ENCODE measurements around the gene PLCE1. TPM values are rescaled to one million over a fixed set of nuclear protein-coding genes. Genes with fewer than 3 reads are reported as not detected.

The PLCE1 gene
- polyA plus RNA-seq, 1 donor (not counting 4 experiments of a cell fraction or from before 2014, with no cell fraction given) = 0.01 TPM

GRCh38 chr10:94012834-94013233 is 19.1 kb downstream of the PLCE1 start:
- no peak for DNase-seq (ENCODE audit: low read depth, low spot score)
- no peak overlapping the region for H3K9ac ChIP-seq (ENCODE audit: control insufficient read depth, extremely low read depth, insufficient read depth, low read length)
- dilution Hi-C loops (cut with MboI; ENCODE audit: extremely low pct_ligation_motif_present, low sequenced_read_pairs) = no loop called here
- H3K9me3 ChIP-seq (ENCODE audit: control insufficient read depth, low read depth, low read length) = no peaks in the 10 kb centered on the region
- H3K4me1 ChIP-seq (ENCODE audit: control insufficient read depth, extremely low read depth, insufficient read depth, low read length) = no peaks in the 10 kb centered on the region
- no peak for FAIRE-seq
- H3K79me2 ChIP-seq (ENCODE audit: control insufficient read depth, insufficient read depth, low read length) = no peaks in the 10 kb centered on the region
- no peaks in the 10 kb centered on the region for H3K9me1 ChIP-seq (ENCODE audit: control insufficient read depth, extremely low read depth, insufficient read depth, low read length)
- H3K4me3 ChIP-seq (ENCODE audit: control insufficient read depth in 2 of 3, extremely low read depth in 1 of 3, insufficient read depth in 2 of 3, low read depth in 1 of 3, low read length in 3 of 3) = no peak overlapping the region
- TF ChIP-seq CTCF (optimal IDR thresholded peaks at IDR 0.05 in 1 of 3, IDR thresholded peaks at IDR 0.05 in 1 of 3, conservative IDR thresholded peaks at IDR 0.05 in 1 of 3; ENCODE audit: extremely low read depth in 1 of 3, insufficient read depth in 2 of 3, low read length in 3 of 3) (no peak), EZH2 (IDR thresholded peaks at IDR 0.05; ENCODE audit: low read length) (no peak)
- no peaks in the 10 kb centered on the region for H3K36me3 ChIP-seq (ENCODE audit: control insufficient read depth in 2 of 2, extremely low read depth in 1 of 2, insufficient read depth in 2 of 2, low read length in 2 of 2)
- no peak overlapping the region for H2AFZ ChIP-seq (ENCODE audit: control insufficient read depth, low read length)
- no peaks in the 10 kb centered on the region for H4K20me1 ChIP-seq (ENCODE audit: control insufficient read depth, extremely low read depth, insufficient read depth, low read length)
- no peaks in the 10 kb centered on the region for H3K27me3 ChIP-seq (ENCODE audit: control insufficient read depth, extremely low read depth, insufficient read depth, low read length)
- H3K27ac ChIP-seq (ENCODE audit: control insufficient read depth, insufficient read depth, low read length) = no peak overlapping the region
- H3K4me2 ChIP-seq (ENCODE audit: control insufficient read depth, extremely low read depth, insufficient read depth, low read depth, low read length) = no peak overlapping the region

DNA sequence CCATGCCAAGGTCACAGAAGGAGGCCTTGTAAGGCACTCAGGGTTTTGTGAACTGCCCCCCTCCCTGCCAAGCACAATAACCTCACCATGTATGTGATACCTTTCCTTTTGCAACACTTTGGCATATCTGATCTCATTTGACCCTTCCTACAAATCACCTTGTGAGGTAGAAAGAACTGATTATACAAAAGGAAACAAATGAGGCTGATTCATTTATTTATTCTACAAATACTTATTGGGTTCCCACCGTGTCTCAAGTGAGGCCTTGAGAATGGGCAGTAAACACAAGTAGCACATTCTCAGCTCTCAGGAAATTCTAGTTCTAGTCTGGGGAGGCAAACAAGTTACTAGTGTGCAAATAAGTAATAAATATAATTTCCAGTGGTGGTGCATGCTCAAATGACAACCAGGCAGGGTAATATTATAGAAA is 19.6 kb downstream of the PLCE1 start:
- dilution Hi-C loops (cut with MboI; ENCODE audit: extremely low pct_ligation_motif_present, low sequenced_read_pairs) = no loop called here
- Histone ChIP-seq H2AFZ (ENCODE audit: control insufficient read depth, low read length) (no peak overlapping the region), H3K27me3 (ENCODE audit: control insufficient read depth, extremely low read depth, insufficient read depth, low read length) (no peaks in the 10 kb centered on the region), H3K9me1 (ENCODE audit: control insufficient read depth, extremely low read depth, insufficient read depth, low read length) (no peaks in the 10 kb centered on the region), H3K9ac (ENCODE audit: control insufficient read depth, extremely low read depth, insufficient read depth, low read length) (no peak overlapping the region), H3K27ac (ENCODE audit: control insufficient read depth, insufficient read depth, low read length) (no peak overlapping the region), H3K4me3 (ENCODE audit: control insufficient read depth in 2 of 3, extremely low read depth in 1 of 3, insufficient read depth in 2 of 3, low read depth in 1 of 3, low read length in 3 of 3) (no peak overlapping the region), H3K9me3 (ENCODE audit: control insufficient read depth, low read depth, low read length) (no peaks in the 10 kb centered on the region), H3K4me2 (ENCODE audit: control insufficient read depth, extremely low read depth, insufficient read depth, low read depth, low read length) (no peak overlapping the region), H4K20me1 (ENCODE audit: control insufficient read depth, extremely low read depth, insufficient read depth, low read length) (no peaks in the 10 kb centered on the region), H3K4me1 (ENCODE audit: control insufficient read depth, extremely low read depth, insufficient read depth, low read length) (no peaks in the 10 kb centered on the region), H3K36me3 (ENCODE audit: control insufficient read depth in 2 of 2, extremely low read depth in 1 of 2, insufficient read depth in 2 of 2, low read length in 2 of 2) (no peaks in the 10 kb centered on the region), H3K79me2 (ENCODE audit: control insufficient read depth, insufficient read depth, low read length) (no peaks in the 10 kb centered on the region)
- no peak for FAIRE-seq
- TF ChIP-seq CTCF (optimal IDR thresholded peaks at IDR 0.05 in 1 of 3, IDR thresholded peaks at IDR 0.05 in 1 of 3, conservative IDR thresholded peaks at IDR 0.05 in 1 of 3; ENCODE audit: extremely low read depth in 1 of 3, insufficient read depth in 2 of 3, low read length in 3 of 3) (no peak), EZH2 (IDR thresholded peaks at IDR 0.05; ENCODE audit: low read length) (no peak)
- DNase-seq (ENCODE audit: low read depth, low spot score) = no peak
